Astrocyte (in vitro differentiated cells and primary cell): ENCODE measurements around the gene ZNF584. TPM values are rescaled to one million over a fixed set of nuclear protein-coding genes. Genes with fewer than 3 reads are reported as not detected.

ENCODE experiments used
- DNase-seq: peaks from one replicate; pipeline ENCODE4 v3.0.0-alpha.2; 2010; ENCODE audit warnings: low read depth
- FAIRE-seq: peaks from 2 replicates; lab custom pipeline; 2011; peaks lifted over from hg19 to GRCh38; lab: Jason Lieb, UNC
- H2AFZ ChIP-seq: 2 replicates; pipeline ENCODE4 v1.6.0; 2012; ENCODE audit warnings: low read depth, low read length, inconsistent platforms
- H3K27ac ChIP-seq: 2 replicates; pipeline ENCODE4 v1.5.1; 2011; ENCODE audit warnings: low read depth, low read length, inconsistent platforms
- H3K27me3 ChIP-seq: 2 replicates; pipeline ENCODE4 v1.6.0; 2011; ENCODE audit warnings: low read length, inconsistent platforms; ENCODE audit not compliant: insufficient read depth
- H3K36me3 ChIP-seq: 2 replicates; pipeline ENCODE4 v1.5.1; 2011; ENCODE audit warnings: low read length, inconsistent platforms; ENCODE audit not compliant: insufficient read depth
- H3K4me1 ChIP-seq: 2 replicates; pipeline ENCODE4 v1.5.1; 2011; ENCODE audit warnings: low read length, inconsistent platforms; ENCODE audit not compliant: insufficient read depth
- H3K4me2 ChIP-seq: 2 replicates; pipeline ENCODE4 v1.6.0; 2012; ENCODE audit warnings: low read length, inconsistent platforms
- H3K4me3 ChIP-seq: 2 replicates; pipeline ENCODE4 v1.5.1; 2011; ENCODE audit warnings: low read depth, mild to moderate bottlenecking, low read length, inconsistent platforms; ENCODE audit not compliant: insufficient read depth
- H3K79me2 ChIP-seq: 2 replicates; pipeline ENCODE4 v1.6.0; 2012; ENCODE audit warnings: mild to moderate bottlenecking, low read length, inconsistent platforms; ENCODE audit not compliant: insufficient read depth
- H3K9ac ChIP-seq: 2 replicates; pipeline ENCODE4 v1.6.0; 2012; ENCODE audit warnings: mild to moderate bottlenecking, low read length, inconsistent platforms
- H3K9me3 ChIP-seq: 2 replicates; pipeline ENCODE4 v1.5.1; 2012; ENCODE audit warnings: low read depth, mild to moderate bottlenecking, low read length, inconsistent platforms; ENCODE audit not compliant: insufficient read depth
- H4K20me1 ChIP-seq: 2 replicates; pipeline ENCODE4 v1.6.0; 2012; ENCODE audit warnings: low read length, inconsistent platforms; ENCODE audit not compliant: insufficient read depth
- H3K27ac Mint-ChIP-seq: one replicate; pipeline ENCODE4 v1.8.0; 2021; ENCODE audit warnings: mild to moderate bottlenecking, mixed read lengths; ENCODE audit not compliant: unreplicated experiment
- H3K27me3 Mint-ChIP-seq: one replicate; pipeline ENCODE4 v1.8.0; 2021; ENCODE audit warnings: low read depth, mixed read lengths; ENCODE audit not compliant: unreplicated experiment
- H3K36me3 Mint-ChIP-seq: one replicate; pipeline ENCODE4 v1.8.0; 2021; ENCODE audit warnings: low read depth, mixed read lengths; ENCODE audit not compliant: unreplicated experiment
- H3K4me1 Mint-ChIP-seq: one replicate; pipeline ENCODE4 v1.8.0; 2021; ENCODE audit warnings: low read depth, mixed read lengths; ENCODE audit not compliant: unreplicated experiment
- H3K4me3 Mint-ChIP-seq: one replicate; pipeline ENCODE4 v1.8.0; 2021; ENCODE audit warnings: mild to moderate bottlenecking, moderate library complexity, mixed read lengths; ENCODE audit not compliant: unreplicated experiment
- H3K9me3 Mint-ChIP-seq: one replicate; pipeline ENCODE4 v1.8.0; 2021; ENCODE audit warnings: mild to moderate bottlenecking, mixed read lengths; ENCODE audit not compliant: unreplicated experiment
- CTCF ChIP-seq: IDR thresholded peaks from 2 replicates; pipeline ENCODE4 v1.5.1; 2011; ENCODE audit warnings: low read depth, mild to moderate bottlenecking, inconsistent platforms, low read length, moderate library complexity; ENCODE audit not compliant: insufficient read depth
- EZH2 ChIP-seq: IDR thresholded peaks from 2 replicates; pipeline ENCODE4 v1.6.1; 2012; ENCODE audit warnings: mild to moderate bottlenecking, low read length, inconsistent platforms; ENCODE audit not compliant: insufficient read depth
- microRNA-seq: library from miRNA; unstranded; fragments of <30 nt; microRNA quantifications from one replicate; pipeline ENCODE4 v1.2.0, GENCODE V29; 2020
- total RNA-seq: library from RNA; stranded (reverse); gene quantifications from 2 replicates; pipeline ENCODE4 v1.2.1, GENCODE V29; 2021

The ZNF584 gene
- total RNA-seq, 1 donor from 2014 or later = 12.7 TPM

GRCh38 chr19:58466760-58467589 lies 58.5 kb downstream of the ZNF584 start, which contains the start of gene ZNF324:
TSS of gene ZNF324 (plus strand) at chr19:58467080. CDS start at chr19:58469186, 2,106 bp downstream.
- no peak for FAIRE-seq
- H3K4me3 ChIP-seq = peak within 1 kb of the TSS; percentile 85
- H3K27me3 ChIP-seq = no peaks in the 10 kb centered on the region
- peaks cover 22% of the 10 kb centered on the region for H4K20me1 ChIP-seq
- TF ChIP-seq EZH2 (no peak), CTCF (no peak)
- peak within 1 kb of the TSS; percentile 87 for H3K9ac ChIP-seq
- H3K4me3 Mint-ChIP-seq = peak within 1 kb of the TSS; percentile 90
- H3K4me2 ChIP-seq = peak within 1 kb of the TSS; percentile 91
- H2AFZ ChIP-seq = peak within 1 kb of the TSS; percentile 94
- peaks cover 10% of the 10 kb centered on the region for H3K36me3 Mint-ChIP-seq
- DNase-seq = peak; percentile 87
- H3K79me2 ChIP-seq = peaks cover 27% of the 10 kb centered on the region
- no peaks in the 10 kb centered on the region for H3K9me3 Mint-ChIP-seq
- peaks cover 10% of the 10 kb centered on the region for H3K4me1 ChIP-seq
- peaks cover 2% of the 10 kb centered on the region for H3K27me3 Mint-ChIP-seq
- peak within 1 kb of the TSS; percentile 78 for H3K27ac Mint-ChIP-seq
- H3K36me3 ChIP-seq = no peaks in the 10 kb centered on the region
- H3K4me1 Mint-ChIP-seq = peaks cover 13% of the 10 kb centered on the region
- peak within 1 kb of the TSS; percentile 54 for H3K27ac ChIP-seq
- no peaks in the 10 kb centered on the region for H3K9me3 ChIP-seq

Small RNA genes within 50 kb of the gene (microRNA-seq; reads per million reads assigned to microRNA genes)
- 0.82 reads per million for gene MIR4754

Other genes starting within 250 kb of the ZNF584 start
- 38.5 and 39.0 TPM in 2 replicates for gene ZNF274, start 225.6 kb upstream of the ZNF584 start, total RNA-seq
- 23.4 and 23.7 TPM in 2 replicates for gene ZNF544, start 179.7 kb upstream of the ZNF584 start, total RNA-seq
- 10.0 and 10.4 TPM in 2 replicates for gene ZNF8, start 129.7 kb upstream of the ZNF584 start, total RNA-seq
- 34.6 and 40.9 TPM in 2 replicates for gene ERVK3-1, start 103.3 kb upstream of the ZNF584 start, total RNA-seq
- gene ZSCAN22, start 81.7 kb upstream of the ZNF584 start, total RNA-seq = 2.7 and 3.1 TPM in 2 replicates
- 32.3 and 35.9 TPM in 2 replicates for gene A1BG, start 55.2 kb upstream of the ZNF584 start, total RNA-seq
- gene ZNF497, start 45.9 kb upstream of the ZNF584 start, total RNA-seq = 0.43 and 0.55 TPM in 2 replicates
- 2.4 and 2.9 TPM in 2 replicates for gene ZNF837, start 27.6 kb upstream of the ZNF584 start, total RNA-seq
- gene RPS5, start 21.4 kb upstream of the ZNF584 start, total RNA-seq = 793 and 891 TPM in 2 replicates
- gene RNF225, start 13.0 kb upstream of the ZNF584 start, total RNA-seq = 0.36 and 0.41 TPM in 2 replicates
- 1.4 and 1.9 TPM in 2 replicates for gene ZNF132, start 31.5 kb downstream of the ZNF584 start, total RNA-seq
- gene ZNF324B, start 43.0 kb downstream of the ZNF584 start, total RNA-seq = 4.9 and 5.7 TPM in 2 replicates
- gene ZNF324, start 58.4 kb downstream of the ZNF584 start, total RNA-seq = 9.3 and 9.6 TPM in 2 replicates
- 6.0 and 6.2 TPM in 2 replicates for gene ZNF446, start 67.7 kb downstream of the ZNF584 start, total RNA-seq
- 6.8 TPM in 2 replicates for gene SLC27A5, start 103.3 kb downstream of the ZNF584 start, total RNA-seq
- 16.2 and 16.3 TPM in 2 replicates for gene ZBTB45, start 111.2 kb downstream of the ZNF584 start, total RNA-seq
- 339 and 351 TPM in 2 replicates for gene TRIM28, start 135.4 kb downstream of the ZNF584 start, total RNA-seq
- 71.3 and 80.0 TPM in 2 replicates for gene CHMP2A, start 146.5 kb downstream of the ZNF584 start, total RNA-seq
- gene UBE2M, start 150.0 kb downstream of the ZNF584 start, total RNA-seq = 106 and 113 TPM in 2 replicates
- 14.7 and 17.4 TPM in 2 replicates for gene MZF1, start 164.7 kb downstream of the ZNF584 start, total RNA-seq